ENCODE results near the gene TMEM183A. TPM values are rescaled to one million over a fixed set of nuclear protein-coding genes. Genes with fewer than 3 reads are reported as not detected.

The TMEM183A gene
- total and polyA plus RNA-seq, 2 donors (not counting 1 experiment from before 2014, with no cell fraction given) = 61.2 to 65.2 TPM

DNA sequence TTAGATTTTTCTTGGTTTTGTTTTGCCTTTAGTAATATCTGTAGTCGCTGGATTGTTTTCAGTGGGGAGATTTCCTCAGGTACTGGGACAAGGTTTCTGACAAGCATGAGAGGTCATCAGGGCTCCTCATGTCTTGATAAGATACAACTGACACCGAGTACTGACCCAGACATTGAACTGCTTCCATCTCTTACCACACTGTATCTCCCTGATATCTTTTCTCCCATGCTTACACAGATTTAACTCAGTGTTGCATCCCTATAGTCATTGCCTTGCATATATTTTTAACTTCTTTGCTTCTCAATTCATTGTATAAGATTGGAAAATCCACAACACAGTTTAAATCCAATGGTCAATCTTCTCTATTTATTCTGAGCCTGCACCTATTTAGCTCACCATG is 27.7 kb upstream of the TMEM183A start:
- no peaks in the 10 kb centered on the region for H3K4me1 ChIP-seq (ENCODE audit: control insufficient read depth in 2 of 2, insufficient read depth in 2 of 2, low read length in 2 of 2)
- 86% methylated on average over 1 of the region's 2 CpGs for WGBS (ENCODE audit: insufficient coverage)
- no peak overlapping the region for H3K4me3 Mint-ChIP-seq
- DNase-seq (no peak), ATAC-seq (ENCODE audit: low read depth) (no peak)
- TF ChIP-seq, protein P1, sequence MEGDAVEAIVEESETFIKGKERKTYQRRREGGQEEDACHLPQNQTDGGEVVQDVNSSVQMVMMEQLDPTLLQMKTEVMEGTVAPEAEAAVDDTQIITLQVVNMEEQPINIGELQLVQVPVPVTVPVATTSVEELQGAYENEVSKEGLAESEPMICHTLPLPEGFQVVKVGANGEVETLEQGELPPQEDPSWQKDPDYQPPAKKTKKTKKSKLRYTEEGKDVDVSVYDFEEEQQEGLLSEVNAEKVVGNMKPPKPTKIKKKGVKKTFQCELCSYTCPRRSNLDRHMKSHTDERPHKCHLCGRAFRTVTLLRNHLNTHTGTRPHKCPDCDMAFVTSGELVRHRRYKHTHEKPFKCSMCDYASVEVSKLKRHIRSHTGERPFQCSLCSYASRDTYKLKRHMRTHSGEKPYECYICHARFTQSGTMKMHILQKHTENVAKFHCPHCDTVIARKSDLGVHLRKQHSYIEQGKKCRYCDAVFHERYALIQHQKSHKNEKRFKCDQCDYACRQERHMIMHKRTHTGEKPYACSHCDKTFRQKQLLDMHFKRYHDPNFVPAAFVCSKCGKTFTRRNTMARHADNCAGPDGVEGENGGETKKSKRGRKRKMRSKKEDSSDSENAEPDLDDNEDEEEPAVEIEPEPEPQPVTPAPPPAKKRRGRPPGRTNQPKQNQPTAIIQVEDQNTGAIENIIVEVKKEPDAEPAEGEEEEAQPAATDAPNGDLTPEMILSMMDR (IDR thresholded peaks at IDR 0.05) = no peak
- no peak for TF ChIP-seq EZH2 (IDR thresholded peaks at IDR 0.05; ENCODE audit: borderline replicate concordance, insufficient read depth, low read depth, low read length, poor library complexity, severe bottlenecking)
- H3K27me3 ChIP-seq (replicated peaks in 1 of 4; ENCODE audit: control extremely low read depth in 1 of 4, control insufficient read depth in 3 of 4, insufficient read depth in 4 of 4, low read length in 3 of 4) = peaks cover 0 to 2% (median 0%) of the 10 kb centered on the region in 4 experiments
- no peaks in the 10 kb centered on the region for H3K9me3 Mint-ChIP-seq (ENCODE audit: insufficient read depth)
- H2AFZ ChIP-seq (ENCODE audit: insufficient read depth, low read depth, low read length, poor library complexity, severe bottlenecking) = no peak overlapping the region
- H3K79me2 ChIP-seq (ENCODE audit: control insufficient read depth, insufficient read depth, low read length) = no peaks in the 10 kb centered on the region
- H3K4me1 Mint-ChIP-seq = peaks cover 6% of the 10 kb centered on the region
- H3K9ac ChIP-seq (ENCODE audit: low read length) = no peak overlapping the region
- H3K27me3 Mint-ChIP-seq = peaks cover 26% of the 10 kb centered on the region
- H3K4me2 ChIP-seq (replicated peaks; ENCODE audit: low read depth, low read length, poor library complexity, severe bottlenecking) = no peak overlapping the region
- H3K36me3 ChIP-seq (replicated peaks in 1 of 2; ENCODE audit: control extremely low read depth in 1 of 2, control insufficient read depth in 1 of 2, extremely low read depth in 1 of 2, insufficient read depth in 2 of 2, low read length in 1 of 2) = no peaks in the 10 kb centered on the region
- CTCF ChIA-PET = interaction anchor here (1.3 to 2.1 kb wide), 2 partner anchors 11 to 21 kb away, joined by 3 to 10 read pairs; no protein-coding TSS in a partner anchor
- H3K27ac ChIP-seq (ENCODE audit: low read length in 2 of 2) = no peak overlapping the region
- H3K4me3 ChIP-seq (ENCODE audit: control extremely low read depth in 1 of 5, extremely low read depth in 1 of 5, insufficient read depth in 1 of 5, low read depth in 2 of 5, low read length in 4 of 5) = no peak overlapping the region
- intact Hi-C loops (cut with micrococcal nuclease) = no loop called here
- H3K9me3 ChIP-seq (ENCODE audit: control extremely low read depth in 1 of 3, control insufficient read depth in 2 of 3, insufficient read depth in 1 of 3, low read length in 2 of 3) = no peaks in the 10 kb centered on the region
- POLR2A ChIA-PET = no interaction called here
- H4K20me1 ChIP-seq (ENCODE audit: control insufficient read depth, insufficient read depth, low read length, poor library complexity, severe bottlenecking) = no peaks in the 10 kb centered on the region
- H3K27ac Mint-ChIP-seq = no peak overlapping the region

- Histone ChIP-seq H3K9me3 (ENCODE audit: control extremely low read depth in 1 of 3, control insufficient read depth in 2 of 3, insufficient read depth in 1 of 3, low read length in 2 of 3) (no peaks in the 10 kb centered on the region), H2AFZ (ENCODE audit: insufficient read depth, low read depth, low read length, poor library complexity, severe bottlenecking) (peak overlapping the region; percentile 52), H3K4me2 (replicated peaks; ENCODE audit: low read depth, low read length, poor library complexity, severe bottlenecking) (no peak overlapping the region), H3K27ac (ENCODE audit: low read length in 2 of 2) (peak overlapping the region in 1 of 2 donors; percentile 4), H4K20me1 (ENCODE audit: control insufficient read depth, insufficient read depth, low read length, poor library complexity, severe bottlenecking) (no peaks in the 10 kb centered on the region), H3K4me1 (ENCODE audit: control insufficient read depth in 2 of 2, insufficient read depth in 2 of 2, low read length in 2 of 2) (no peaks in the 10 kb centered on the region), H3K27me3 (replicated peaks in 1 of 4; ENCODE audit: control extremely low read depth in 1 of 4, control insufficient read depth in 3 of 4, insufficient read depth in 4 of 4, low read length in 3 of 4) (peaks cover 0 to 2% (median 0%) of the 10 kb centered on the region in 4 experiments), H3K79me2 (ENCODE audit: control insufficient read depth, insufficient read depth, low read length) (no peaks in the 10 kb centered on the region), H3K4me3 (ENCODE audit: control extremely low read depth in 1 of 5, extremely low read depth in 1 of 5, insufficient read depth in 1 of 5, low read depth in 2 of 5, low read length in 4 of 5) (no peak overlapping the region), H3K9ac (ENCODE audit: low read length) (no peak overlapping the region), H3K36me3 (replicated peaks in 1 of 2; ENCODE audit: control extremely low read depth in 1 of 2, control insufficient read depth in 1 of 2, extremely low read depth in 1 of 2, insufficient read depth in 2 of 2, low read length in 1 of 2) (no peaks in the 10 kb centered on the region)
- intact Hi-C loops (cut with micrococcal nuclease) = no loop called here
- no peaks in the 10 kb centered on the region for H3K9me3 Mint-ChIP-seq (ENCODE audit: insufficient read depth)
- TF ChIP-seq EZH2 (IDR thresholded peaks at IDR 0.05; ENCODE audit: borderline replicate concordance, insufficient read depth, low read depth, low read length, poor library complexity, severe bottlenecking) = no peak
- TF ChIP-seq, protein P1 (IDR thresholded peaks at IDR 0.05) = no peak
- POLR2A ChIA-PET = interaction anchor here (0.7 kb wide), 1 partner anchor 510 kb away, joined by 5 read pairs; no protein-coding TSS in a partner anchor
- H3K4me3 Mint-ChIP-seq = no peak overlapping the region
- DNase-seq (no peak), ATAC-seq (ENCODE audit: low read depth) (no peak)
- 33% methylated on average over 1 of the region's 2 CpGs for WGBS (ENCODE audit: insufficient coverage)
- peaks cover 21% of the 10 kb centered on the region for H3K27me3 Mint-ChIP-seq
- H3K4me1 Mint-ChIP-seq = peaks cover 6% of the 10 kb centered on the region
- peak overlapping the region; percentile 71 for H3K27ac Mint-ChIP-seq
- CTCF ChIA-PET = interaction anchor here (0.7 to 1.1 kb wide), 3 partner anchors 9 to 14 kb away, joined by 3 to 4 read pairs (median 3); no protein-coding TSS in a partner anchor
These were observed 25.2 kb upstream of the TMEM183A start for GRCh38 chr1:202981939-202982338.
